SK-MEL-5 (cell line): ENCODE data around the gene GNB3. TPM values are rescaled to one million over a fixed set of nuclear protein-coding genes. Genes with fewer than 3 reads are reported as not detected.

Source experiments
- DNase-seq: peaks from one replicate; pipeline ENCODE4 v3.0.0-alpha.2; 2016; ENCODE audit warnings: low read depth, low spot score
- in situ Hi-C: cut with HindIII; loops from 2 replicates; pipeline ENCODE4 v1.10.0; 2016; ENCODE audit warnings: low sequenced_read_pairs, high pct_unique_total_duplicates, low pct_unique_long_range_greater_than_20kb
- total RNA-seq: library from RNA; depleted of rRNA; stranded (reverse); fragments of >200 nt; shearing (Covaris generic); gene quantifications from 2 replicates; pipeline ENCODE4 v1.2.3, GENCODE V29; 2014

GNB3 gene
- total RNA-seq, 1 experiment from 2014 or later = 0.08 TPM

DNA sequence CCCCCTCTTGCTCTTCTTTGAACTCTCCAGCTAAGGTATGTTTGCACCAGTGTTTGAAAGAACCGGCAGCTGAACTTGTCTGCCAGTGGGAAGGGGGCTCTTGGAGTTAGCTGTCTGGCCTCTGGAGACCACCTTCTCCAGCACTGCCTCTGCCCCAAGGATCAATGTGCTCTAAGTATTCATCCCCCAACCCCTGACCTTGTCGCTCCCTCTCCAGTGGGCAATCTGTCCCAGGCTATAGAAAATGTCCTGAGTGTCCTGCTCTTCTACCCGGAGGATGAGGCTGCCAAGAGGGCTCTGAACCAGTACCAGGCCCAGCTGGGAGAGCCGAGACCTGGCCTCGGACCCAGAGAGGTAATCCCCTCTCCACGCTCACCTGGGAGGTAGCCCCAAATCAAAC, 9.7 kb upstream of the GNB3 start:
- in situ Hi-C loops = no loop called here
- no peak for DNase-seq

DNA sequence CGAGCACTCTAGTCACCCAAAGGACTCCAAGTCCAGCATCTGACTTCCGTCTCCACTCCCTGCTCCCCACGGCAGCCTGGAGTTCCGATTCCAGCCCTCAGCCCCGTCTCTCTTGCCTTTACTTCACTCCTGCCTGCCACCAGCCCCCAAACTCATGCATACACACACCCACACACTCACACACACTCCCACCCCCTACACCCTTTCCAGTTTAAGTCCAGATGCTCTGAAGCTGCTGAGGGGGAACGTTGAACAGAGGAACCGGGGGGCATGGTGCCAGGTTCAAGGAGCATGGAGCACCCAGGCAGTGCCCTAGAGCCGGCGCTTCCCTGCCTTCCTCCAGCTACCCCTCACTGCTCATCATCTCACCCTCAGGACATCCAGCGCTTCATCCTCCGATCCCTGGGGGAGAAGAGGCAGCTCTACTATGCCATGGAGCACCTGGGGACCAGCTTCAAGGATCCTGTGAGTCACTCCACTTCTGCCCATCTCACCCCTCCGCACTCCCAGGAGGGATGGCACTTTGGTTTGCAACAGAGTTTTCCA, 9.2 kb upstream of the GNB3 start:
- in situ Hi-C loops = no loop called here
- DNase-seq = no peak

DNA sequence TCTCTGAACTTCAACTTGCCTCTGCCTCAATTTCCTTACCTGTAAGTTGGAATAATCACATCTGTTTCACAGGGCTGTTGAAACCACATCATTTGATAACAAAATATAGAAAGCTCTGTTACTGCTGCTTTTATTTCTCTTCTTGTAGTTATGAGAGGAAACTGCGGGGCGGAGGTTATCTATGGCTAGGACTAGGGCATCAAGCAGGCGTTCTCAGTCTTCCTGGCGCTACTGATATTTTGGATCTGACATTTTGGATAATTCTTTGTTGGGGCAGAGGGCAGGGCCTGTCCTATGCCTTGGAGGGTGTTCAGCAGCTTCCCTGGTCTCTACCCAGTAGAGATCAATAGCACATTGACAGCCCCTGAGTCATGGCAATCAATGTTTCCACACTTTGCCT, 8.6 kb upstream of the GNB3 start:
- no peak for DNase-seq
- in situ Hi-C loops = no loop called here

DNA sequence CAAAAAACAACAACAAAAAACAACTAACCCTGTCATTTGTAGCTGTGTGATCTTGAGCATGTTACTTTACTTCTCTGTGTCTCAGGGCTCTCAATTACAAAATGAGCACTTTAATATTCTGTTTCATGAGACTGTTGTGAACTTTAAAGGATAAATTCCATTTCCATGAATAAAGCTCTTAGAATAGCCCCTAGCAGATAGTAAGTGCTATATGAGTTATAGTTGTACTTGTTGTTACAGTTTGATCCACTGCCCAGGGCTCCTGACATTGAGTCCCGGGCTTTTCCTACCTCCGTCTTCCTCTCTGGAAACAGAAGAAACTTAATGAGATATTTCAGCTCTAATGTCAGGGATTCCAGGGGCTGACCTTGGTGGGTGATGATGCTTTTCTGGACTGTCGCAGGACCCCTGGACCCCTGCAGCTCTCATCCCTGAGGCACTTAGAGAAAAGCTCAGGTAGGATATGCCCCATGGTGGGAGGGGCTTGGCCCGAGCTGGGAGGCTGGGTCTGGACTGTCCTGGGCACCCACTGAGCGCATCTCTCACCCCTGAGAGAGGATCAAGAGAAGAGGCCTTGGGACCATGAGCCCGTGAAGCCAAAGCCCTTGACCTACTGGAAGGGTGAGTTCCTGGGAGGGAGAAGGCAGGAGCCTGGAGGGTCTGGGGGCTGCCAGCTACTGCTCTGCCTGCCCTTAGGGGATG, 7.4 kb upstream of the GNB3 start:
- in situ Hi-C loops = no loop called here

DNA sequence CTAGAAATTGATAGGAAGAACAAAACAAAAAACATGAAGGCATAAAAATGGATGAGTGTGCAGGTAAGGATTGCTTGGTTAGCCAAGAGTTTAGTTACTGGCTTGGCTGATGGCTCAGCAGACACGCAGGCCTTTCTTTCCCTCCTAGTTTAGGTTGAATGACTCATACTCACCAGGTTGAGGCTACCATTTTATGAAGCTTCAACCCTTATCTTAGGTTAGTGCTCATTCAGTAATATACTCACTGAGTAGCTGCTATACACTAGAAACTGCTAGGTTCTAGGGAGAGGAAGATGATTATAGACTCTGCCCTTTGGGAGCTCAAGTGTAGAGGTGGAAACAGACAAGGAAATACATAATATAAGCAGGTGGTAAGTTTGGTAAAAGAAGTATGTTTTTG, 6.5 kb upstream of the GNB3 start:
- DNase-seq = no peak
- in situ Hi-C loops = no loop called here

More for the DNA sequence above, 7.4 kb upstream of the GNB3 start:
- DNase-seq = no peak

DNA sequence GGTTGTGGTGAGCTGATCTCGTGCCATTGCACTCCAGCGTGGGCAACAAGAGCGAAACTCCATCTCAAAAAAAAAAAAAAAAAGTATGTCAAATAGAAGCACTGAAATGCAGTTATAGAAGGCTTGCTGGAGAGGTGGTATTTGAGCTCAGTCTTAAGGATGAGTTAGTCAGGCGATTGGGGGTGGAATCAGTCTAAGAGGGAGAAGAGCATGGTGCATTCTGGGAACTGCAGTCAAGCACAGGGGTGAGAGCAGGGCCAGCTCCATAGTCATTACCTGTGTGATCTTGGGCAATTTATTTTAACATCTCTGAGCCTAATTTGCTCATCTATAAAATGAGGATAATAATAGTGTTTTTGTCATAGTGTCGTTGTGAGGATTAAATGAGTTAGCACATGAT, 5.9 kb upstream of the GNB3 start:
- DNase-seq = no peak
- in situ Hi-C loops = no loop called here

DNA sequence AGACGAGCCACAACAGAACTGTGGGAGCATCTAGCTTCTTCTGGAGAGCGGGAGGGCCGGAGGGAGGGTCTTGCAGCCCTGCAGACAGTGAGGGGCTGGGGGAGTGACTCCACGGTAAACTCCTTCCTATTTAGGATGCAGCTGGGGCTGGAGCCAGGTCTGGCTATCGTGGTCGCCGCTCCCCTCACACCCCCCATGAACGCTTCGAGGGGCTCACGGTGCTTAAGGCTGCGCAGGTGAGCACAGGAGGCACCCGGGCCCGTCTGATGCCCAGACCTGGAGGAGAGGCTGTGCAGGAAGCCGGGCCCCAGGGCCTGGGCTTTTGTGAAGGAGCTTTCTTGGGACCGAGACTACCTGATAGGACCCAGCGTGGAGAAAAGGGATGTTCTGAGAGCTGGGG, 3.9 kb upstream of the GNB3 start:
- no peak for DNase-seq

DNA sequence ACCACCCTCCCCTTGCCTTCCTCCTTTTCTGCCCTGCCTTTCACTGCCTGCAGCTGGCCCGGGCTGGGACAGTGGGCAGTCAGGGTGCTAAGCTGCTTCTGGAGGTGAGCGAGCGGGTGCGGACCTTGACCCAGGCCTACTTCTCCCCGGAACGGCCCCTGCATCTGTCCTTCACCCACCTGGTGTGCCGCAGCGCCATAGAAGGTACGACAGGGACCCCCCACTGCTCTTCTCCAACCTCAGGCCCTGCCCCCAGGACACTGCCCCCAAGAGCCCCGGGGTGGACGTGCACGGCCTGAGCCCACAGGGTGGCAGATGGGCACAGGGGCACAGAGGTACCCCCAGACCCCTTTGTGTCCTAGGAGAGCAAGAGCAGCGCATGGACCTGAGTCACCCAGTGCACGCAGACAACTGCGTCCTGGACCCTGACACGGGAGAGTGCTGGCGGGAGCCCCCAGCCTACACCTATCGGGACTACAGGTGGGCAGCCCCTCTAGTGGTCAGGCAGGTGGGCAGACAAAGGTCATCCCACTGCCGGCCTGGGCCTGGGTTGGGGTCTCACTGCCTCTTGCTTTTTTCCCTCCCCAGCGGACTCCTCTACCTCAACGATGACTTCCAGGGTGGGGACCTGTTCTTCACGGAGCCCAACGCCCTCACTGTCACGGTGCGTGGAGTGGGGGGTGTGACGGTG, 3.2 kb upstream of the GNB3 start:
- DNase-seq = no peak
- in situ Hi-C loops = no loop called here

More for the DNA sequence above, 3.9 kb upstream of the GNB3 start:
- in situ Hi-C loops = no loop called here

DNA sequence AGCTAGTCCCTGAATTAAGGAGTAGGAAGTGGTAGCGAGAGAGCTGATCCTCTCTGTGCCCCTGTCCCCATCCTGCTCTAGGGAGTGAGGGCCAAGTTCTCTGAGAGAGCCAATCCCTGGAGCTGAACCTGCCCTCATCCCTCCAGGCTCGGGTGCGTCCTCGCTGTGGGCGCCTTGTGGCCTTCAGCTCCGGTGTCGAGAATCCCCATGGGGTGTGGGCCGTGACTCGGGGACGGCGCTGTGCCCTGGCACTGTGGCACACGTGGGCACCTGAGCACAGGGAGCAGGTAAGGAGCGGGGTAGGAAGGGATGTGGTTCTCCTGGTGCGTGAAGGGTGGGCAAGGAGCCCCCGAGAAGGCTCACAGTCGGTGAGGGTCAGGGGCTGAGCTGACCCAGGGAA, 1.9 kb upstream of the GNB3 start:
- in situ Hi-C loops = no loop called here

DNA sequence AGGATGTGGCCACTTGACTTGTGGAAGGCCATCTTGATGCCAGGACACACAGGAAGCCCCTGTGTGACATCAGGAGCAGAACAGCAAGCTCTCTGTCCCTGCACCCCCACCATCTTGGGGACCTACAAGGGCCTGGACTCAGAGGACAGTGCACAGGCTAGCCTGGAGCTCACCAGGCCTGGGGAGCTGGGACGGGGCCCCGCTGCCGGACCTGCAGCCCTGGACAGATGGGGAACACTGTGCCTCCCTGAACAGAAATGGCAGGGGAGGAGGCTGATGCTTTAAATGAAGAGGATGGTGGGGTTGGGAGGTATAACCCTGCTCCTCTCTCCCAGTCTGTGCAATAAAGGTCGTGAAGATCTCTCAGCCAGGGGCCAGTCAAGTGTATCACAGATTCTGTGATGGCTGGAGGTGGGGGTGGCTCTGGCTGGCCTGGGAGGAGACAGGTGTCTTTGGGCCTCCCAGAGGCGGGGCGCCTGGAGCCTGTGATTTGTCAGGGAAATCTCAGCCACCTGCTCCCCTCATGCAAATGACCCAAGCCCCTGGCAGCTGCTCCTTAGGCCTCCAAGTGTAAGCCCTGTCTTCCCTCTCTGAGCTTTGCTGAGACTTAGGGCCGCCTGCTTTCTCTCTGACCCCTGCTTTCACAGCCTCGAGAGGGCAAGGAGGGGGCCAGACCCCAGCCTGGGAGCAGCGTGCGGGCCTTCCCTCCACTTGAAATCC, 1.1 kb upstream of the GNB3 start:
- no peak for DNase-seq
- in situ Hi-C loops = no loop called here

More for the DNA sequence above, 1.9 kb upstream of the GNB3 start:
- no peak for DNase-seq

DNA sequence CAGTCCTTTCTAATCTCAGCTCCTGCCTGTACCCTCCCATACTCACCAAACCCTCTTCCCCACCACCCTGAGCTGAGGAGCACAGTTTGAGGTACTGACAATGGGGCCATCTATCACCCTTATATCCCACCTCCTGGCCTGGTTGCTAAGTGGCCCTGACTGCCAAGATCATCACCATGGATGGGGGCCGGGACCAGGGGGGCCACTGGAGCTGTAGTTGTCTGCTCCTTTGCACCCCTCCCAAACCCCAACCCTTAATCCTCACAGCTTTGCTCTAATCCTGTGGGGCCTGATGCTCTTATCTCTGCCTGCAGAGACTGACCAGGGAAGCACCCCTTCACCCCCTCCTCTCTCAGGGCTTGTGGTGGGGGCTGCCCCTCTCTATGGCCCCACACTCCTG, 395 bp upstream of the GNB3 start:
- DNase-seq = no peak
- in situ Hi-C loops = no loop called here

DNA sequence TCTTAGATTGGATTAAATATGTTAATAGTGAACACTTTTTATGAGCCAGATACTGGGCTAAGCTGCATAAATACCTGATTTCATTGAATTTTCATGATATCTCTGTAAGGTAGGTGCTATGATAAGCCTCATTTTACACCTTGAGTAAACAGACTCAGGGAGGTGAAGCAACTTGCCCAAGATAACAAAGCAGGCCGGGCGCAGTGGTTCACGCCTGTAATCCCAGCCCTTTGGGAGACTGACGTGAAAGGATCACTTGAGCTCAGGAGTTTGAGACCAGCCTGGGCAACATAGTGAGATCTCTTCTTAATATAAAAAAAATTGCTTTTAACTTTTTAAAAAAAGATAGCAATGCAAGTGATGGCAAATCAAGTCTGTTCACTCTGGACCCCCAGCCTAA, 1.4 kb downstream of the GNB3 start:
- in situ Hi-C loops = no loop called here
- no peak for DNase-seq

DNA sequence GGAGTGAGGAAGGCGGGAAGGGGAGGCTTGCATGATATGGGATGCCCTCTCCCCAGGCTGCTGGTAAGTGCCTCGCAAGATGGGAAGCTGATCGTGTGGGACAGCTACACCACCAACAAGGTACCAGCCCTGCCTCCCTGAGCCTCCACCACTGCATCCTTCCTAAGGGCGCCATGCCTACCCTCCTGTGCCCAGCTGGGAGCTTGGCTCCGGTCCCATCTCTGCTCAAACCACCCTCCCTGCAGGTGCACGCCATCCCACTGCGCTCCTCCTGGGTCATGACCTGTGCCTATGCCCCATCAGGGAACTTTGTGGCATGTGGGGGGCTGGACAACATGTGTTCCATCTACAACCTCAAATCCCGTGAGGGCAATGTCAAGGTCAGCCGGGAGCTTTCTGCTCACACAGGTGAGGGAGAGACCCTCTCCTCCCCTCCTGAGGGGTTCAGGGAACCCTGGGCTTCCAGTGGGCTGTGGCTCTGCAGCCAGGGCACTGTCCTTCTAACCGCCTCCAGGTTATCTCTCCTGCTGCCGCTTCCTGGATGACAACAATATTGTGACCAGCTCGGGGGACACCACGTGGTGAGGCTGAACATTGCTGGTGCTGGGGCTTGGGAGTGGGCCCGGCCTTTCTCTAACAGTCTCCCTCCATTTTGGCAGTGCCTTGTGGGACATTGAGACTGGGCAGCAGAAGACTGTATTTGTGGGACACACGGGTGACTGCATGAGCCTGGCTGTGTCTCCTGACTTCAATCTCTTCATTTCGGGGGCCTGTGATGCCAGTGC, 2.6 kb downstream of the GNB3 start:
- in situ Hi-C loops = no loop called here
- no peak for DNase-seq

DNA sequence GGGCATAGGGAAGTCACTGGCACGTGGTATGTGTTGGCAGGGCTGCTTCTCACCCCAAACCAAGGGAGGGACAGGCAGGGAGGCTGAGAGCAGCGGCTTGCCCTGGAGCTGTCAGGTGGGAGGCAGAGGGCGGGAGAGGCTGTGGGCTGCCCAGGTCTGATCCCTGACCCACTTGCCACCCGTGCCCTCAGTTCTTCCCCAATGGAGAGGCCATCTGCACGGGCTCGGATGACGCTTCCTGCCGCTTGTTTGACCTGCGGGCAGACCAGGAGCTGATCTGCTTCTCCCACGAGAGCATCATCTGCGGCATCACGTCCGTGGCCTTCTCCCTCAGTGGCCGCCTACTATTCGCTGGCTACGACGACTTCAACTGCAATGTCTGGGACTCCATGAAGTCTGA, 4.7 kb downstream of the GNB3 start:
- DNase-seq = no peak

DNA sequence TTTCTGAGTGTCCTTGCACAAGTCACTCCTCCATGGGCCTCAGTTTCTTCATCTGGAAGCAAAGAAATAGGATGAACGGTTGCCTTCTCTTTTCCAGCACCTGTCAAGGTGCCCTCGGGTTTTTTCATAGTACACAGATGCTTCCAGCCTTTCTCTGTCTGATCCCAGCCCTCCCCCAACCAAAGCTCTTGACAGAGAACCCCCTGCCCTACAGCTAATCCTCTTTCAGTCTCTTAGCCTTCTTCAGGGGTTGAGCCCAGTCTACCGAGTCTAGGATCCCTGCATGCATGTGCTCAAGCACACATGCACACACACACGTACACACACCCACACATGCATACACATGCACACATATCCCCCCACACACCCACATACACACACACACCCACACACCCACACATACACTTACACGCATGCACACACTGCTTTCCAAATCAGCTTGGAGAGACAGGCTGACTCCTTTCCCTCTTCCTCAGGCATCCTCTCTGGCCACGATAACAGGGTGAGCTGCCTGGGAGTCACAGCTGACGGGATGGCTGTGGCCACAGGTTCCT, 5.7 kb downstream of the GNB3 start:
- in situ Hi-C loops = no loop called here
- DNase-seq = no peak

More for the DNA sequence above, 4.7 kb downstream of the GNB3 start:
- in situ Hi-C loops = no loop called here

DNA sequence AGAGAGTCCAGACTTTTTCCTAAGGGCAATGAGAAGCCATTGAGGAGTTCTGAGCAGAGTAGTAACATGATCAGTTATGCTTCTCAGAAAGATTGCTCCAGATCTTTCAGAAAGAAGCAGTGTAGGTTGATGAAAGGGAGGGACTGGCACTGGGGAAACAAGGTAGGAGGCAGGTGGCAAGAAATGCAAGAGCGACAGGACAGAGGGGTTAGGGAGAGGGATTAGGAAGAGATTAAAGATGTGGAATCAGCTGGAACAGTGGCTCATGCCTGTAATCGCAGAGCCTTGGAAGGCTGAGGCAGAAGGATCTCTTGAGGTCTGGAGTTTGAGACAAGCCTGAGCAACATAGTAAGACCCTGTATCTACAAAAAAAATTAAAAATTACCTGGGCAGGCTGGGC, 7.0 kb downstream of the GNB3 start:
- DNase-seq = no peak
- in situ Hi-C loops = no loop called here

DNA sequence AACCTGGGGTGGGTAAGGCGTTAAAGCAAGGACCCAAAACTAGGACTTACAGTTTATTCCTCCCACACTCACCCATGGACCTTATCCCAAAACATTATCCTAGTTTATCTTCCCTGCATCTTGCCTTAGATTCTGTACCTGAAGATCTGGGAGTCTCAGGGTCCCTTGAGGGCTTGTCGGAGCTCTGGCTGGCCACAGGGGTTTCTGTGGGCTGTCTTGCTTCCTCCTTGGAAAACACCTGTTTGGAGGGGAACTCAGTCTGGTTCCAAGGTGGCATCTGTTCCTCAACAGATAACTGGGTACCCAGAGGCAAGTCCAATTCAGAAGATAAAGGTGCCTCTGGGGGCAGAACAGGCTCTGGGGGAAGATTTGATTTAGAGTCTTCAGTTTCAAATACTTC, 8.7 kb downstream of the GNB3 start:
- in situ Hi-C loops = no loop called here

More for the DNA sequence above, 8.7 kb downstream of the GNB3 start:
- DNase-seq = no peak
